Islet of Langerhans (tissue), 1 donor: Measurements from ENCODE around the gene HERC4.
"Not testable (repeated sequence)": the region's sequence is repeated elsewhere in the genome, so short reads cannot be mapped to it uniquely, and the experiment has no call there.

Experiments used
- FAIRE-seq: peaks from one replicate; lab custom pipeline; 2011; peaks lifted over from hg19 to GRCh38; lab: Jason Lieb, UNC

Gene HERC4

DNA sequence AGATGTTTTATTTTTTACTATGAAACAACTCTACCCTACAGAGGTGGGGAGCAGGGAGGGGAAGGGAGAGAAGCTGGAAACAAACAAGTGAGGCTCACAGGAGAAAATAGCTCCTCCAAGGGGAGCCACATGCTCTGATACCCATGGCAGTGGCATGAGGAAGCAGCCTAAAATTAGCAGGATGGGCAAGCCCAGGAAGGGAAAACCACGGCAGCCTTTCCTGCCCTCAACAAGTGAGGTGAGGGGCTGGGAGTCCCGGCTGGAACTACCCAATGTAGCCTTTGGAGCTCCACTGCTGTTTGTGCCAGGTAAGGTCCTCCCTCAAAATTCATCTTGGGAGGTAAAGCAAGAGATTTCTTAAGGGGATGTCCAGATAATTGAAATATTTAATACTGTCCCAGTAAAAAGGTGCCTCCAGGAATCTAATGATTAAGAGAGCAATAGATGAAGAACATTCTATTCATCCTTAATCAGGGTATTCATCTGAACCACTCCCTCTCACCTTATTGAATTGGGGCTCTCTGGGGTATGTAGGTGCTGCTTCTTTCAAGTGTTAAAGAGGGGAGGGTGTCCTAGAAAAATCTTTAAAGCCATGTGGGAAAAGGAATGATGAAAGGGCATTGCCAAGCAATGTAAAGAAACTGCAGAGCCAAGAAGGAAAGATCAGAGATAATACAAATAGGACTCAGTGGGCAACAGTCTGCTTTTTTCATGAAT is 12.8 kb upstream of the HERC4 start:
- FAIRE-seq: no peak

GRCh38 chr10:68086910-68087684 is 12.0 kb upstream of the HERC4 start:
- FAIRE-seq: no peak

- FAIRE-seq: no peak
These were observed 10.9 kb upstream of the HERC4 start for GRCh38 chr10:68086011-68086410.

DNA sequence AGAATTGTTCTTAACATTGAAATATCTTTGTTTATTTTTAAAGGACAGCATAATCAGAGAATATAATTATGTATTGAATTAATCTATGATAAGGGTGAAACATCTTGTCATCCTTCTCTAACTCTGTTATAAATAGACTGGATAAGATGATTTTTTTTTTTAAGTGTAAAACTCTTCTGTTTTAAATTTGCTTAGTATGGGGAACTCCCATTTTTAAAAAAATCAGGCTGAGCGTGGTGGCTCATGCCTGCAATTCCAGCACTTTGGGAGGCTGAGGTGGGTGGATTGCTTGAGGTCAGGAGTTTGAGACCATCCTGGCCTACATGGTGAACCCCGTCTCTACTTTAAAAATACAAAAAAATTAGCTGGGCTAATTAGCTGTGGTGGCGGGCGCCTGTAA is 9.4 kb upstream of the HERC4 start:
- no peak for FAIRE-seq

DNA sequence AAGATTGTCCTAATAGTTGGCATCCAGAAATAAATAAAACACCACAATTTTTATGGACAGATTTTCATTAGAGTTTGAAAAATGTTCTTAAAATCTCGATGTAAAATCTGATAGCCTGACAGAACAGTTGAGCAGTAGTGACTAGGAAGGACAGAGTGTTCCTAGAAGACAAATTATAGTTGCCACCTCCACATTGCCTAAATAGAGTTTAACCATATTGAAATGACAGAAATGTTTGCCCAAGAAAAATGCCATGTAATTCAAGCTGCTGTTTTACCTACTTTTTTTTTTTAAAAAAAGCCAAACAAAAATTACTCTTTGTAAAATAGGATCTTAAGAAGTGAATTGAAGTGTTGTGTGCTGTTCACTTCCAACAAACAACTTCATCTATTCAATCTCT is 8.9 kb upstream of the HERC4 start:
- FAIRE-seq: no peak

- peak; percentile 60 for FAIRE-seq
These were observed 7.8 kb upstream of the HERC4 start for GRCh38 chr10:68082872-68083271.

- no peak for FAIRE-seq
These were observed 6.8 kb upstream of the HERC4 start for GRCh38 chr10:68081916-68082315.

GRCh38 chr10:68080853-68081431 is 5.9 kb upstream of the HERC4 start:
- no peak for FAIRE-seq

GRCh38 chr10:68079434-68079833 is 4.4 kb upstream of the HERC4 start:
- FAIRE-seq: no peak

DNA sequence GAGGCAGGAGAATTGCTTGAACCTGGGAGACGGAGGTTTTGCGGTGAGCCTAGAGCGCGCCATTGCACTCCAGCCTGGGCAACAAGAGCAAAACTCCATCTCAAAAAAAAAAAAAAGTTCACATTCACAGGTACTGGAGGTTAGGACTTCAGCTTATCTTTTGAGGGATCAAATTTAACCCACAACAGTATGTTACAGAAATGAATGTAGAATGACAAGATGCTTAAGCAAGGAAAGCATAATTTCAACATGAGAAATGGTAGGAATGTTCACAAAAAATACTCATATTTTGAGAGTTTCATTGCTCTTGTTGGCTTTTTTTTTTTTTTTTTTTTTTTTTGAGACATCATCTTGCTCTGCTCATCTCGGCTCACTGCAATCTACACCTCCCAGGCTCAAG is 1.9 kb upstream of the HERC4 start:
- FAIRE-seq: no peak

GRCh38 chr10:68076081-68076480 is 998 bp upstream of the HERC4 start:
- not testable (repeated sequence) for FAIRE-seq

DNA sequence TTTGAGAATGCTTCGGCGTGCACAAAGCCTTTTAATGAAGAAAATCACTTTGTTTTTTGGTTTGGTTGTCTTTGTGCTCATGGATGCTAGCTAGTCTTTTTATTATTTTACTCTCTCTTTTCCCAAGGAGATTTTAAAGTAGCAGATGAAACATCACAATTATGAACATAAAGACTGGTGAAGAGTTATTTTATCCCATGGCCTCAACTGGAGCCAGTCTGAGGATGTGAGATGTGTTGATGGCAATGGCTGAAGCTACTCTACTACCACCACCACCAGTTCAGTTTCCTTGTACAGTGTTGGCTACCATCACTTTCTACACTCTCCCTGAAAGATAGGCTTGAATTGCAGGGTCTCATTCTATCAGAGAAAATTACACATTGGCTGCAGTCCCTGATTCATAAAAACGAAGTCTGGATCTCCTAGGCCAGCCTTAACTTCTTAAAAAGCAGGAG is 494 bp upstream of the HERC4 start:
- no peak for FAIRE-seq

DNA sequence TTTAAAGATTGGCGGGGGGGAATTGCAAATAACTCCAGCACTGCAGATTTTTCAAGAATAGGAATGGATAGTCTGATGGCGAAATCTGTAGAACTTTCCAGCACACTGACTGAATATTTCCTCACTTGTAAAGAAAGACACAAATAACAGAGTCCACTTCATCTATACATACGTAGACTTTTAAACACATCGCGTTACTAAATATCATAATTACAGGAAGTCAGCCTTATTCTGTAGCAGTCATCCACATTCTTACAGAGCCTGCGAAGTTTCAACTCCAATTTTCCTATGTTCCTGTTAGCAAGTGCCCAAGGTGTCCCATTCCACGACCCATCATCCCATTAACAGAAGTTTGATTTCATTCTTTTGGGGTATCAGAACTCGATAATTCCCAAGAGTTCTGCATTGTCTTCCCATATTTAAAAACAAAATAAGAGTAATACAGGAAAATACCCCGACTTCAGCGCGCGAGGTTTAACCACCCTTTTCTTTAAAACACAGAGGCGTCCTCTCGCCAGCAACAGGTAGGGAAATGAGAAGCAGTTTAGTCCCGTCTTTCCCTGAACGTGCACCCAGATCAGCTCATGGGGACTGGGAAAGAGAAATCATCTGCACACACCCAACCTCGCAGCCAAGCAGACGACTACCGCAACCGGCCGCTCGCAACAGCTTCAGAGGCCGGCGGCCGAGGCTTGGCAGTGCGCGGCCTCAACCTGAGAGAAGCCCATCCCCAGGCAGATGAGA is 880 bp downstream of the HERC4 start:
- no peak for FAIRE-seq

DNA sequence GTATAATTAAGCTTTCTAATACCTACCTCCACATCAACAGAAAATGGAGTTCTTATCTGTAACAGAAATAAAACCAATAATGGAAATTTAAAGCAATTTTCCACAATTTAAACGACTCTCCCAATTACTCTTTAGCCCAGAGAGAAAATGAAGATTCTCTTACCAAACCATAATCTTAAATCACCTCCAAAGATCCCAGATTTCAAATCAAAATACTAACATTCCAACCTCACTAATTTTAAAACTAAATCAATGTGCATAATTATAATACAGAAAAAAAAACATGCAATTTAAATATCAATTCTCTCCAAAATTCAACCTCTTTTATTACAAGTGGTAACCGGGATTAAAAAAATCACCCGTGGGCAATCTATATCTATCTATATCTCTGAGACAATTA is 1.5 kb downstream of the HERC4 start:
- FAIRE-seq: no peak

DNA sequence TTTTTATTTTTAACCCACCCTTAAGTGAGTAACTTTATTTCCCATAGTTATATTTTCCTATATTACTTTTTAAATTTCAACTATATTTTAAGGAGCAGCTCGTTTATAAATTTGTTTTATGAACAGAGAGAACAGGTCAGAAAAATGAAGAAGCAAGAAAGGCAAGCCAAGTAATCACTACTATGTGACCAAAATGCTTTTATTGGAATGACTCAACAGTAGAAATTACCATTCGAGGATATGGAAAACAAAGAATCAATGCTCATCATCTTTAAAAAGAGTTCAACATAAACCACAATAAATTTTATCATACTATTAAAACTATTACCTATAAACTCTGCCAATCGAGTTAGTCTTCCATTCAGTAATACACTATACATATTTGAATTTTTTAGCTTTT is 7.6 kb downstream of the HERC4 start:
- no peak for FAIRE-seq

GRCh38 chr10:68067029-68067428 is 8.1 kb downstream of the HERC4 start:
- FAIRE-seq: no peak

DNA sequence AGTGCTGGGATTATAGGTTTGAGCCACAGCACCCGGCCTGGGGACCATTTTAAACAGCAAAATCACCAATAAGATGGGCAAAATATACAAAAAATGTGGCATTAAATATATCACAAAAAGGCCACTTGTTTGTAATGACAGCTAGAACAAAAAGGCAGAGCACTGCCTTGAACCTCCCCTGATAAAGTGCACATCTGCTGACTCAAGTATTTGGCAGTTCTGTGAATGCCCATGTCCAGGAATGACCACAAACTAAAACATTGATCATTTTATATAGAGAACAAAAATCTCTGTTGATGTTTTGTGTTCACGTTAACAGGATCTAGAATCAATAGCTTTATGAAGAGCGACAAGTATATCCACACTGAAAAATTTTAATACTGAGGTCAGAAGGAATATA is 21.5 kb downstream of the HERC4 start:
- FAIRE-seq: no peak

DNA sequence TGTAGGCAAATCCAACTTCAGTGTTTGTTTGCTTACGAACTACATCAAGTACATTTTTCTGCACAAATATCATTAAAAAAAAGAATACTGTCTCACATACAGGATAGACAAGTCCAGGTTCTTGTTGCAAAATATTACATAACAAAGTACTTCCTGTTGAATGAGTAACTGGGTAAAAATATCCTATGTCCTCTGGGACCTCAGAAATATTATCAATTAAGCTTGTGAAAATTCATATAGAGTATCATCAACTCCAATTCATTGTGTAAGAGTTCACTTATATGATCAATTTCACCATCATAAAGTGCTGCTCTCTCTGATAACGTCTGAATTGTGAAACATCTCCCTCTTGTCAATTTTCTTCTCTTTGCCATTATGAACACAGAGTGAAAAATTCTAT is 22.6 kb downstream of the HERC4 start:
- peak; percentile 88 for FAIRE-seq

DNA sequence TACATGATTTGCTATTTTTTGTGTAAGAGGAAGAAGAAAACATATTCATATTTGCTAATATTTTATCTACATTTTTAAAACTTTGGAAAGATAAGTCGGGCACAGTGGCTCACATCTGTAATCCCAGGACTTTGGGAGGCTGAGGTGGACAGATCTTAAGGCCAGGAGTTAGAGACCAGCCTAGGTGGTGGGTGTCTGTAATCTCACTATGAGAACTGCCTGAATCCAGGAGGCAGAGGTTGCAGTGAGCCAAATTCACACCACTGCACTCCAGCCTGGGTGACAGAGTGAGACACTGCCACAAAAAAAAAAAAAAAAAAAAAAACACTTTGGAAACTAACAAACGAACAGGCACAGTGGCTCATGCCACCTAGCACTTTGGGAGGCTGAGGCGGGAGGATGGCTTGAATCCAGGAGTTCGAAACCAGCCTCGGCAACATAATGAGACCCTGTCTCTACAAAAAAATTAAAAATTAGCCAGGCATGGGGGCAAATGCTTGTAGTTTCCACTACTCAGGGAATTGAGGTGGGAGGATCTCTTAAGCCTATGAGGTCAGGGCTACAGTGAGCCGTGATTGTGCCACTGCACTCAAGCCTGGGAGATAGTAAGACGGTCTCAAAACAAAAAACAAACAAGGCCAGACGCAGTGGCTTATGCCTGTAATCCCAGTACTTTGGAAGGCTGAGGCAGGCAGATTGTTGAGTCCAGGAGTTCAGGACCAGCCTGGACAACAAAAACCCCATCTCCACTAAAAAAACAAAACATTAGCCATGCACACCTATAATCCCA is 25.6 kb downstream of the HERC4 start:
- FAIRE-seq: no peak

DNA sequence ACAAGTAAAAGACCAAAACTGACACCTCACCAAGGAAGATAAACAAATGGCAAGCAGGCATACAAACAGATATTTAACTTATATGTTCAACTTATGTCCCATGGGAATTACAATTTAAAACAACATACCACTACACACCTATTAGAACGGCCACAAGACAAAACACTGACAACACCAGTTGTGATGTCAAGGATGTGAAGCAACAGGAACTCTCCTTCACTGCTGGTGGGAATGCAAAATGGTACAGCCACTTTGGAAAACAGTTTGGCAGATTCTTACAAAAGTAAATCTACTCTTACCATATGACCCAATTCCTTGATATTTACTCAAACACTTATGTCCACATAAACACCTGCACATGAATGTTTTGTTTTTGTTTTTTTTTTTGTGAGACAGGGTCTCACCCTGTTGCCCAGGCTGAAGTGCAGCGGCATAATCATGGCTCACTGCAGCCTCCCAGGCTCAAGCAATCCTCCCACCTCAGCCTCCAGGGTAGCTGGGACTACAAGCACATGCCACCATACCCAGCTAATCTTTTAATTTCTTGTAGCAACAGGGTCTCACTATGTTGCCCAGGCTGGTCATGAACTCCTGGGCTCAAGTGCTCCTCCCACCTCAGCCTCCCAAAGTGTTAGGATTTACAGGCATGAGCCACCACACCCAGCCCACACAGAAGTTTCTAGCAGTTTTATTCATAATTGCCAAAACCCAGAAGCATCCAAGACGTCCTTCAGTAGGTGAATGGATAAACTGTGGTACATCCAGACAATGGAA is 27.3 kb downstream of the HERC4 start:
- FAIRE-seq: no peak

- no peak for FAIRE-seq
These were observed 28.0 kb downstream of the HERC4 start for GRCh38 chr10:68047122-68047521.
